Mesothelial cell of epicardium (in vitro differentiated cells): Measurements from ENCODE around the gene SMG1. TPM values are rescaled to one million over a fixed set of nuclear protein-coding genes. Genes with fewer than 3 reads are reported as not detected.

Experiments
- DNase-seq, 2 experiments: peaks; one replicate each; pipeline ENCODE4 v3.0.0; 2021; ENCODE audit warnings: low spot score in 2 of 2; ENCODE audit not compliant: unreplicated experiment in 2 of 2
- H3K27ac Mint-ChIP-seq: 2 replicates; pipeline ENCODE4 v1.8.0; 2021; ENCODE audit warnings: mixed read lengths
- H3K27me3 Mint-ChIP-seq: 2 replicates; pipeline ENCODE4 v1.8.0; 2021; ENCODE audit warnings: low read depth, mixed read lengths
- H3K36me3 Mint-ChIP-seq: 2 replicates; pipeline ENCODE4 v1.8.0; 2021; ENCODE audit warnings: mixed read lengths
- H3K4me1 Mint-ChIP-seq: 2 replicates; pipeline ENCODE4 v1.8.0; 2021; ENCODE audit warnings: mixed read lengths
- H3K4me3 Mint-ChIP-seq: 2 replicates; pipeline ENCODE4 v1.8.0; 2021; ENCODE audit warnings: mild to moderate bottlenecking, moderate library complexity, mixed read lengths
- H3K9me3 Mint-ChIP-seq: 2 replicates; pipeline ENCODE4 v1.8.0; 2021; ENCODE audit warnings: mixed read lengths
- total RNA-seq: library from RNA; stranded (reverse); gene quantifications from 3 replicates; pipeline ENCODE4 v1.2.1, GENCODE V29; 2021
- TF ChIP-seq, protein P1 (sequence below): fragments of 200-600 bp; sonication (generic); IDR thresholded peaks from one replicate; pipeline ENCODE4 v1.5.0; 2021; ENCODE audit warnings: antibody characterized with exemption; ENCODE audit not compliant: unreplicated experiment

SMG1 gene
- total RNA-seq, 1 donor from 2014 or later: 117 TPM

DNA sequence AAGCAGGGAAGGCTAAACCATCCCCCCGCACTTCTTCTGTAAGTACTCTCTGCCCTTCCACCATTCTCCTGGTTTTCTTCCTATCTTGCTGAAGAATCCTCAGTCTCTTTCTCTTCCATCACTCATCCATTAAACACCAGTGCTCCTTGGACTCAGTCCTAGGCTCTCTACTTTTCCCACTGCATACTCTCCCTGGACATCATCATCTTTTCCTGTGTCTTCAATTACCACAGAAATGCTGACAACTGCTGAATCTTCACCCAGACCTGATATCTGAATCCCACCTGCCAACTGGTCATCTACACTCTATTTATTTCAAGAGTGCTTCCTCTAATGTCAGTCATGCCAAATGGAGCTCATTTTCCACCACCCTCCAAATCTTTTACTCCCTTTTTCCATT lies 71.0 kb downstream of the SMG1 start:
- H3K27ac Mint-ChIP-seq: no peak overlapping the region
- H3K4me1 Mint-ChIP-seq: no peaks in the 10 kb centered on the region
- no peaks in the 10 kb centered on the region for H3K27me3 Mint-ChIP-seq
- TF ChIP-seq, protein P1, sequence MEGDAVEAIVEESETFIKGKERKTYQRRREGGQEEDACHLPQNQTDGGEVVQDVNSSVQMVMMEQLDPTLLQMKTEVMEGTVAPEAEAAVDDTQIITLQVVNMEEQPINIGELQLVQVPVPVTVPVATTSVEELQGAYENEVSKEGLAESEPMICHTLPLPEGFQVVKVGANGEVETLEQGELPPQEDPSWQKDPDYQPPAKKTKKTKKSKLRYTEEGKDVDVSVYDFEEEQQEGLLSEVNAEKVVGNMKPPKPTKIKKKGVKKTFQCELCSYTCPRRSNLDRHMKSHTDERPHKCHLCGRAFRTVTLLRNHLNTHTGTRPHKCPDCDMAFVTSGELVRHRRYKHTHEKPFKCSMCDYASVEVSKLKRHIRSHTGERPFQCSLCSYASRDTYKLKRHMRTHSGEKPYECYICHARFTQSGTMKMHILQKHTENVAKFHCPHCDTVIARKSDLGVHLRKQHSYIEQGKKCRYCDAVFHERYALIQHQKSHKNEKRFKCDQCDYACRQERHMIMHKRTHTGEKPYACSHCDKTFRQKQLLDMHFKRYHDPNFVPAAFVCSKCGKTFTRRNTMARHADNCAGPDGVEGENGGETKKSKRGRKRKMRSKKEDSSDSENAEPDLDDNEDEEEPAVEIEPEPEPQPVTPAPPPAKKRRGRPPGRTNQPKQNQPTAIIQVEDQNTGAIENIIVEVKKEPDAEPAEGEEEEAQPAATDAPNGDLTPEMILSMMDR: no peak
- no peaks in the 10 kb centered on the region for H3K9me3 Mint-ChIP-seq
- H3K4me3 Mint-ChIP-seq: no peak overlapping the region
- peaks cover 36% of the 10 kb centered on the region for H3K36me3 Mint-ChIP-seq
- DNase-seq: no peak

DNA sequence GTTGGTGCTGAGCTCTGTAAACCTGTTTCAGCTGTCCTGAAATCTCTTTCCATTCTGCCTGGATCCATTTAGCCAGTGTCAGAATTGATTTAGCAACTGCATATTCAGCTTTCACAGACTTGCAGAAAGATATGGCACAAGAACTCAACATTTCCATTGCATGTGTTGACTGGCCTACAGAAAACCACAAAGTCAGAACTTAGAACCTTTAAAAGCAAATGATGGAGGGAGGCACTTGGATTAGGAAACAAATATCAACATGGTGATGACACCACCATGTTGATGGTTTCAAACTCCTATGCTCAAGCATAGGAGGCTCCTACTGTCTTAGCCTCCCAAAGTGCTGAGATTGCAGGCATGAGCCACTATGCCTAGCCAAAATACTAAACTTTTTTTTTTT lies 72.5 kb downstream of the SMG1 start:
- H3K27ac Mint-ChIP-seq: no peak overlapping the region
- no peaks in the 10 kb centered on the region for H3K4me1 Mint-ChIP-seq
- no peaks in the 10 kb centered on the region for H3K27me3 Mint-ChIP-seq
- DNase-seq: no peak
- no peak overlapping the region for H3K4me3 Mint-ChIP-seq
- TF ChIP-seq, protein P1: no peak
- no peaks in the 10 kb centered on the region for H3K9me3 Mint-ChIP-seq
- H3K36me3 Mint-ChIP-seq: peaks cover 41% of the 10 kb centered on the region

DNA sequence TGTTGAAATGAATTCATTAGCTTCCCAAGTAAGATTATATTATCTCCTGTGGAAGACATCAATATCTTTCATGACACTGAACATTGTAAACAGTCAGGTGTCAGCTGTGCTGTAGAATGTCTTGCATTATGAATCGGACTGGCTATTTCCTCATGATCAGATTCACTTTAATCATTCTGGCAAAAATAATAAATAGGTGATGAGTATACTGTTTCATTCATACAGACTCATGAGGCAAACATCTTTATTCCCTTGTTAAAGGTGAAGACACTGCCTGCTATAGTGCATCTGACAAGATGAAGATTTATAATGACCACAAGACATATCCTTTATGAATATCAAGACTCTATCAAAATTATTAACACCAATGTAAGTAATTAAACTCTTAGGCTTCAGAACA lies 73.6 kb downstream of the SMG1 start:
- no peak for DNase-seq
- no peak overlapping the region for H3K4me3 Mint-ChIP-seq
- H3K27me3 Mint-ChIP-seq: no peaks in the 10 kb centered on the region
- H3K27ac Mint-ChIP-seq: no peak overlapping the region
- TF ChIP-seq, protein P1: no peak
- peaks cover 36% of the 10 kb centered on the region for H3K36me3 Mint-ChIP-seq
- no peaks in the 10 kb centered on the region for H3K9me3 Mint-ChIP-seq
- no peaks in the 10 kb centered on the region for H3K4me1 Mint-ChIP-seq

DNA sequence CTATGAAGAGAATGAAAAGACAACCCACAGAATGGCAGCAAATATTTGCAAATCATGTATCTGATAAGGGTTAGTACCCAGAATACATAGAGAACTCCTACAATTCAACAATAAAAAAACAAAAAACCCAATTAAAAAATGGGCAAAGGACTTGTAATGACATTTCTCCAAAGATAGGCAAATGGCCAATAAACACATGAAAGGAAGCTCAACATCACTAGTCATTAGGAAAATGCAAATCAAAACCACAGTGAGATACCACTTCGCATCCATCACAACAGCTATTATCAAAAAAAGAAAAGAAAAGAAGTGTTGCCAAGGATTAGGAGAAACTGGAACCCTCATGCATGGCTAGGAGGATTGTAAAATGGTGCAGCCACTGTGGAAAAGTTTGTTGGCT lies 79.8 kb downstream of the SMG1 start:
- TF ChIP-seq, protein P1: no peak
- H3K27me3 Mint-ChIP-seq: no peaks in the 10 kb centered on the region
- H3K9me3 Mint-ChIP-seq: no peaks in the 10 kb centered on the region
- no peak overlapping the region for H3K4me3 Mint-ChIP-seq
- no peaks in the 10 kb centered on the region for H3K4me1 Mint-ChIP-seq
- DNase-seq: no peak
- H3K27ac Mint-ChIP-seq: no peak overlapping the region
- peaks cover 48% of the 10 kb centered on the region for H3K36me3 Mint-ChIP-seq

DNA sequence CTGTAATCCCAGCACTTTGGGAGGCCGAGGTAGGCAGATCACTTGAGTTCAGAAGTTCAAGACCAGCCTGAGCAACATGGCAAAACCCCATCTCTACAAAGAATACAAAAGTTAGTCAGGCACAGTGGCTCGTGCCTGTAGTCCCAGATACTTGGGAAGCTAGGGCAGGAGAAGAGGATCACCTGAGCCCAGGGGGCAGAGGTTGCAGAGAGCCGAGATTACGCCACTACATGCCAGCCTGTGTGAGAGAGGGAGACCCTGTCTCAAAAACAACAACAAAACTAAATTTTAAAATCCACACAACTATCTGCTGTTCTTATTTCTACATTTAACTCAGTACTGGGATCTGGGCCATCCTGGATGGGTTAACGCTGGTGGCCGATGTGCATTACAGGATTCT lies 83.6 kb downstream of the SMG1 start:
- no peaks in the 10 kb centered on the region for H3K9me3 Mint-ChIP-seq
- H3K27ac Mint-ChIP-seq: no peak overlapping the region
- peaks cover 53% of the 10 kb centered on the region for H3K36me3 Mint-ChIP-seq
- no peaks in the 10 kb centered on the region for H3K27me3 Mint-ChIP-seq
- no peak for DNase-seq
- peaks cover 5% of the 10 kb centered on the region for H3K4me1 Mint-ChIP-seq
- TF ChIP-seq, protein P1: no peak
- no peak overlapping the region for H3K4me3 Mint-ChIP-seq
